Transverse colon (tissue), 4 donors: Measurements from ENCODE around the gene TMEM52B.

Experiments used
- EP300 ChIP-seq: sonication (generic); formaldehyde crosslinking; IDR thresholded peaks from one replicate; pipeline ENCODE4 v1.6.1; 2017; ENCODE audit warnings: antibody characterized with exemption, low read depth
- POLR2A ChIP-seq: fragments of 450-650 bp; IDR thresholded peaks from one replicate; pipeline ENCODE4 v1.6.1; 2016; ENCODE audit warnings: antibody characterized with exemption, mild to moderate bottlenecking, moderate library complexity
- POLR2AphosphoS5 ChIP-seq, 3 donors: sonication (generic); formaldehyde crosslinking; IDR thresholded peaks; one replicate each; pipeline ENCODE4 v1.6.1; 2016; ENCODE audit warnings: antibody characterized with exemption in 3 of 3
- TF ChIP-seq, protein P1 (sequence below), 5 experiments: fragments of 200-600 bp in 3 of 5; fragments of 450-650 bp in 2 of 5; sonication (generic) in 3 of 5; IDR thresholded peaks; 1 replicate in 2 of 5; 2 replicates in 3 of 5; pipeline ENCODE4 v1.5.1; 2016 to 2017; ENCODE audit warnings: antibody characterized with exemption in 5 of 5, inconsistent platforms in 3 of 5, mild to moderate bottlenecking in 2 of 5, moderate library complexity in 1 of 5

DNA sequence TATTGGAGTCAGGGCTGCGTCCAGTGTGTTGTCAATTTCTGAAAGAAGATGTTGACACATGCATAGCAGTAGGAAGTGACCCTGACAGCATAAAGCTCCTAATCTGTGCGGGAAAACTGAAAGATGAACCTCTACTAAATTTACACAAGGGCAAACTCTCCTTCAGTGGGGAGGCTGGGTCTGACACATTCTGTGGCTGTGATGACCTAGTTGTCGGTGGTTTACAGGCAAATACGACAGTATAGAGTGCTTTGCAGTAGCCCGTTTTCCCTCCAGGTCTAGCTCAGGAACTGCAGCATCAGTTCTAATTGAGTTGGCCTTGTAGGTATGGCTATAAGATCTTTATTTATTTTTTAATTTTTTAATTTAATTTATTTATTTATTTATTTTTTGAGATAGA is 19.0 kb downstream of the TMEM52B start:
- TF ChIP-seq, protein P1, sequence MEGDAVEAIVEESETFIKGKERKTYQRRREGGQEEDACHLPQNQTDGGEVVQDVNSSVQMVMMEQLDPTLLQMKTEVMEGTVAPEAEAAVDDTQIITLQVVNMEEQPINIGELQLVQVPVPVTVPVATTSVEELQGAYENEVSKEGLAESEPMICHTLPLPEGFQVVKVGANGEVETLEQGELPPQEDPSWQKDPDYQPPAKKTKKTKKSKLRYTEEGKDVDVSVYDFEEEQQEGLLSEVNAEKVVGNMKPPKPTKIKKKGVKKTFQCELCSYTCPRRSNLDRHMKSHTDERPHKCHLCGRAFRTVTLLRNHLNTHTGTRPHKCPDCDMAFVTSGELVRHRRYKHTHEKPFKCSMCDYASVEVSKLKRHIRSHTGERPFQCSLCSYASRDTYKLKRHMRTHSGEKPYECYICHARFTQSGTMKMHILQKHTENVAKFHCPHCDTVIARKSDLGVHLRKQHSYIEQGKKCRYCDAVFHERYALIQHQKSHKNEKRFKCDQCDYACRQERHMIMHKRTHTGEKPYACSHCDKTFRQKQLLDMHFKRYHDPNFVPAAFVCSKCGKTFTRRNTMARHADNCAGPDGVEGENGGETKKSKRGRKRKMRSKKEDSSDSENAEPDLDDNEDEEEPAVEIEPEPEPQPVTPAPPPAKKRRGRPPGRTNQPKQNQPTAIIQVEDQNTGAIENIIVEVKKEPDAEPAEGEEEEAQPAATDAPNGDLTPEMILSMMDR (IDR thresholded peaks at IDR 0.05) = no peak
- TF ChIP-seq EP300 (no peak), POLR2A (no peak), POLR2AphosphoS5 (IDR thresholded peaks at IDR 0.05) (no peak)
